Bronchial epithelial cell (primary cell): ENCODE data around the gene SCFD1. TPM values are rescaled to one million over a fixed set of nuclear protein-coding genes. Genes with fewer than 3 reads are reported as not detected.

Experiments used
- DNase-seq: peaks from one replicate; pipeline ENCODE4 v3.0.0-alpha.2; 2010; ENCODE audit warnings: low read depth
- FAIRE-seq: peaks from 2 replicates; lab custom pipeline; 2011; peaks lifted over from hg19 to GRCh38; lab: Jason Lieb, UNC
- H3K27me3 ChIP-seq: 2 replicates; pipeline ENCODE4 v1.5.1; 2011; ENCODE audit warnings: low read length; ENCODE audit not compliant: control insufficient read depth, insufficient read depth
- H3K36me3 ChIP-seq: 2 replicates; pipeline ENCODE4 v1.5.1; 2011; ENCODE audit warnings: low read length; ENCODE audit not compliant: control insufficient read depth, insufficient read depth
- H3K4me3 ChIP-seq: 2 replicates; pipeline ENCODE4 v1.5.1; 2011; ENCODE audit warnings: mild to moderate bottlenecking, low read depth, low read length, control low read depth
- CTCF ChIP-seq: IDR thresholded peaks from 2 replicates; pipeline ENCODE4 v1.5.1; 2011; ENCODE audit warnings: mild to moderate bottlenecking, moderate library complexity, low read length, control low read depth, inconsistent platforms; ENCODE audit not compliant: insufficient read depth, severe bottlenecking
- total RNA-seq: library from RNA; depleted of rRNA; stranded (reverse); fragments of >200 nt; gene quantifications from 2 replicates; pipeline ENCODE4 v1.2.1, GENCODE V29; 2014

Gene SCFD1
- total RNA-seq, 1 donor from 2014 or later: 101 TPM

- peaks cover 4% of the 10 kb centered on the region for H3K36me3 ChIP-seq
- DNase-seq (no peak), FAIRE-seq (no peak)
- no peak overlapping the region for H3K4me3 ChIP-seq
- H3K27me3 ChIP-seq: no peaks in the 10 kb centered on the region
- no peak for TF ChIP-seq CTCF
Observed at GRCh38 chr14:30607156-30607780, 14.9 kb upstream of the SCFD1 start.

GRCh38 chr14:30608533-30609006, 13.5 kb upstream of the SCFD1 start:
- TF ChIP-seq CTCF: peak; percentile 12
- FAIRE-seq: no peak
- peak; percentile 61 for DNase-seq
- H3K27me3 ChIP-seq: no peaks in the 10 kb centered on the region
- peaks cover 2% of the 10 kb centered on the region for H3K36me3 ChIP-seq
- no peak overlapping the region for H3K4me3 ChIP-seq

- H3K27me3 ChIP-seq: no peaks in the 10 kb centered on the region
- no peak overlapping the region for H3K4me3 ChIP-seq
- TF ChIP-seq CTCF: peak; percentile 25
- peaks cover 3% of the 10 kb centered on the region for H3K36me3 ChIP-seq
- DNase-seq (peak; percentile 78), FAIRE-seq (peak; percentile 7)
Observed at GRCh38 chr14:30610787-30611343, 11.3 kb upstream of the SCFD1 start.

GRCh38 chr14:30614155-30614554, 8.0 kb upstream of the SCFD1 start:
- FAIRE-seq: no peak
- no peak for TF ChIP-seq CTCF
- DNase-seq: no peak
- Histone ChIP-seq H3K27me3 (no peaks in the 10 kb centered on the region), H3K4me3 (no peak overlapping the region), H3K36me3 (peaks cover 3% of the 10 kb centered on the region)

- DNase-seq (peak; percentile 42), FAIRE-seq (no peak)
- no peaks in the 10 kb centered on the region for H3K36me3 ChIP-seq
- no peak for TF ChIP-seq CTCF
- H3K27me3 ChIP-seq: no peaks in the 10 kb centered on the region
- no peak overlapping the region for H3K4me3 ChIP-seq
Observed at GRCh38 chr14:30620178-30620577, 1.9 kb upstream of the SCFD1 start.
